Activated naive CD8-positive, alpha-beta T cell treated with anti-CD3 and anti-CD28 coated beads, Interleukin-2, amount 50 U/mL, for 16 hours (primary cell): Measurements from ENCODE around the gene PLCH1.

Source experiments
- DNase-seq: peaks from one replicate; pipeline ENCODE4 v3.0.0-alpha.2; 2020; ENCODE audit warnings: low read depth, low spot score

The PLCH1 gene

DNA sequence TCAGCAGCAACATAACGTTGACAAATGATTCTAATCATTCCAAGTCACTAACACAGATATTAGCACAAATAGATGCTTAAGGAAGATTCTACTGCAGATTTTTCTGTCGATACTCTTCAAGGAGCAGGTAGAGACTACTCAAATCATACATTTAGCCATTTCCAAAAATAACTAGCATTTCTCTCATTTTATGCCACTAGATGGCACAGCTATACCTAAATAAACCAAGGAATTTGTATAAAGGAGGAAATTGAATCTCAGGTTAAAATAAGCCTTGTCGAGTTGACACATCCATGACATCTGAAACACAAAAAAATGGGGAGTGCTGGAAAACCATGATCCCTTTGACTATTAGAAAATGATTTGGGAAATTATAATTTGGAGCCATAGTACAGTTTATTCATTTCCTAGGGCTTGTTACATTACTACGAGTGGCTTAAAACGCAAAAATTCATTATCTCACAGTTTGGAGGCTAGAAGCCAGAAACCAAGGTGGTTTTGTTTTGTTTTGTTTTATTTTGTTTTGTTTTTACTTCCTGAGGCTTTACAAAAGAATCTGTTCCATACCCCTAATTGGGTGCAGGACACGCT, 391.9 kb downstream of the PLCH1 start:
- no peak for DNase-seq

DNA sequence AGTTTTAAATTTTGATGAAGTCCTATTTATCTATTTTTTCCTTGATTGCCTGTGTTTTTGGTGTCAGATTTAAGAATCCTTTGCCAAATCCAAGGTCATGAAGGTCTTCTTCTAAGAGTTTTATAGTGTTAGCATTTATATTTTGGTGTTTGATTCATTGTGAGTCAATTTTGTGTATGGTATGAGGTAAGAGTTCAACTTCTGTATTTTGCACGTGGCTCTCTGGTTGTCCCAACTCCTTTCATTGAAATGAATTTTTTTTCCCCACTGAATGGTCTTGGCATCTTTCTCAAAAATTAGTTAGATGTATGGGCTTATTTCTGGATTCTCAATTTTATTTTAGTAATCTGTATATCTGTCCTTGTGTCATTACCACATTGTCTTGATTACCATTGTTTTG, 394.3 kb downstream of the PLCH1 start:
- no peak for DNase-seq

DNA sequence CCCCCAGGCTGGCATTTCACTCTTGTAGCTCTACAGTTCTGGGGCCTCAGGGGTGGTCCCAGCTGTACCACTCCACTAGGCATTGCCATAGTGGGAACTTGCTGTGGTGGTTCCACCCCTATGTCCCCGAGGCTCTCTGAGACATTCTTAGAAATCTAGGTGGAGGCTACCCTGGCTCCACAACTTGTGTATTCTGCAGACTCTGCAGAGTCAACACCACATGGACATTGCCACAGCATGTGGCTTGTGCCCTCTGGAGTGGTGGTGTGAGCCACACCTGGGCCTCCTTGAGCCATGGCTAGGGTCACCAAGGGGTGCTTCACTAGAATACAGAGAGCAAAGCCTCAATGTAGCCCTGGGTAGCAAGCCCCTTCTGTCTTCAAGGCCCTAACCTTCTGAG, 397.0 kb downstream of the PLCH1 start:
- DNase-seq, result no peak

DNA sequence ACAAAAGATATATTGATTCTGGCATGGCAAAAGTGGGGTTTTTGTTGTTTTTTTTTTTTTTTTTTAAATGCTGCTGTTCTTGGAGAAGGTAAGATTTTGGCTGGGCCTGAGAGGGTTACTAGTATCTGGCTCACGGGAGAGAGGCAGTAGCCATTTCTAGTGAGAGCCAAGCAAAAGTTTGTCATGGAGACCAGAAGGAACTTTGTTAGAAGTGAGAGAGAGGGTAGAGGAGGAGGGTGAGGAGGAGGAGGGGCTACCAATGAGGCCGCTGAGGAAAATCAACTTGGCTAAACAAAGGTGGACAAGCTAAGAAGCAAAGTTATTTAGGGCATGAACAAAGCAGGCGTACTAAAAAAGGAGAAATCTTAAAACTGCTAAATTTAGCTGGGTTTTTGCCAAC, 402.5 kb downstream of the PLCH1 start:
- DNase-seq, result no peak

DNA sequence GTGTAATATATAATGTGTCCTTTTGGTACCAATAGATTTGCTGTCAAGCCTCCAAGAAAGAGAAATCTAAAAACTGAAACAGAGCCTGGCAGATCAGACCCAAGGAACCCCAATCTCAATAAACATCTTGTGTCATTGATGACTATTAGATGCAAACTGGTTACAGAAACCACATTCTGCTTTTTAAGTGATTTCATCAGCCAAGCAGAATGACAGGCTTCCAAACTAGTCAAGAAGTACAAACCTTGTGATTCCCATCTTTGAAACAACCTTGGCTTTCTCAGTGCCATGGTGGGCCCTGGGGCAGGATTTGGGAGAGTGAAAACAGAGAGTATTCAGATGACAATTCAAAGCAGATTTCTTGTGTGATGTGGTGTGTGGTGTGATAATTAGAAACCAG, 405.8 kb downstream of the PLCH1 start:
- no peak for DNase-seq

DNA sequence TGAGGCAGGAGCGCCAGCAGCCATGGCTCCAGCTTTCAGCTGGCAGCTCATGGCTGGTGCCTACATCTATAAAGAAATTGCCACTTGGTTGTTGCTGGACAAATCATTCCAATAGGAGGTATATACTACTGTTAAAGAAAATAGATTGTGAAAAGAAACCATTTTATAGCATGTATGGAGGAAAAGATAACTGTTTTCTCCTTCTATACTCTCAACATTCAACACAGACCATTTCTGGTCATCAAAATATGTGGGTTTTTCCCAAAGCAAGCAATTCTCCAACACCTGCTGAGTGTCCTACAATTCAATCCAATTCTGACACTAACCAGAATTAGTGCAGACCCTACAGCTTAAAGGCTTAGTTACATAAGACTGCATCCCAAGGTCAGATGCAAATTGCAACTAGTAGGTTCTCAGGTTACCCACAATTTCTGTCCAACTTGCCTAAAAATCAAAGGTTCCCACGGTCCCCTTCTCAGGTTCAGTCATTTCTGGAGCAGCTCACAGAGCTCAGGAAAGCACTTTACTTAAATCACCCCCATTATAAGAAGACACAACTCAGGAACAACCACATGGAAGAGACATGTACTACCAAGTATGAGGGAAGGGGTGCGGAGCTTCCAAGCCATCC, 409.0 kb downstream of the PLCH1 start:
- DNase-seq, result no peak

DNA sequence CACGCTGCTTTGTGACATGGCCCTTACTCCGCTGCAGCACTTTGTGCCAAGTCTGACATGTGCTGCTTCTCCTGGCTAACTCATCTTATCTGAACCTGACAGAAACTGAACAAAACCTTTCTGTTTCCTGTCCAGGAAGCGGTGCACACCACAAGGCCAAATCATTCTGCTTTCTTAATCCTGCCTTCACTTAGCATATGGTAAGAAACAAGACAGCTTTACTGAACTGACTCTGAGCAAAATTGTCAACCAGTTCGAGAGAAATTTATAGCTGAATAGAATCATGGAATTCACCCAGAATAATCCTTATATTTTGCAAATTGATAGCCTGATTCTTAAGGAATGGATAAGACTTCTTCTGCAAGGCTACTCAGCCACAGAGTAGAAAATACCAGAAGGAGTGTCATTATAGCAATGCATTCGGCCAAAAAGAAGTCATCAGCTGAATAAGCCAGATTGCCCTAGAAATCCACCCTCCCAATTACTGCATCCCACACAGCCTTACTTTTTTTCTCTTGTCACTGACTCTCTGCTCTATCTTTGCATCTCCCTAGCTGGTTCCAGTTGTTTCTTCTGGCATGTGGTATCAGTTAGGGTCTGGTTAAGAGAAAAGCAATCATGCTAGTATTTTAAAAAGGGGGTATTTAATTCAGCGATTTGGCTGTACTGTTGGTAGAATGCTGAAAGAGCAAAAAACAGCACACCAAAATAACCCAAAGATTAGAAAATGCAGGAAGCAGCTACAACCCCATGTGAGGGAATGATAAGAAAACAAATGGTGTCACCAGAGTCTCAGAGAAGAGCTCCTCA, 409.8 kb downstream of the PLCH1 start:
- no peak for DNase-seq

DNA sequence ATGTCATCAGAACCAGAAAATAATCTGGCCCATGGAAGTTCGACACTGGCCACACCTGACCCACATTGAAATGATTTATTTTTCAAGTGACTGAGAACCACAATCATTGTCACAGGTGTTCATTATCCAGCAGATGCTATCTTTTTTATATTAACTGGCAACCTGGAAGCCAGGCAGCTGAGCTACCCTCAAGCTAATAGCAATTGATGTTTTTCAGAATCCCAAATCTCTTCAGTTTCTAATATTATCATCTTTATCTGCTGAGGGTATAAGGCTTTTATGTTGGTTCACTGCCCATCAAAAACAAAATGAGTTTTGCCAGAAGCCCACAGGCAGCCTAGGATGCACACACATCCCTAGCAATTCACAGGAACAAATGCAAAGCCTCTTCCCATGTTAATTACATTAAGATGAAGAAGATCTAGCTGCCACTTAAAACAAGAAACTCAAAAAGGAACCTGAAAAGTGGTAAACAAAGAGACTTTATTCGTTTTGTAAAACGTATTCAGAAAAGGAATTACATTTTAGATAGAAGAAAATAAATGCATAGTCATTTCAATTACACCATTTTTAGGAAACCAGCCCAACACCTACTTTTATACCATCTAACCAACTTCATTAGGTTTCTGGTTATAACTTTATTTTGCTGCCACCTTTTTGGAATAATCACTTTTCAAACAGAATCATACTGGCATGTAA, 410.5 kb downstream of the PLCH1 start:
- no peak for DNase-seq

DNA sequence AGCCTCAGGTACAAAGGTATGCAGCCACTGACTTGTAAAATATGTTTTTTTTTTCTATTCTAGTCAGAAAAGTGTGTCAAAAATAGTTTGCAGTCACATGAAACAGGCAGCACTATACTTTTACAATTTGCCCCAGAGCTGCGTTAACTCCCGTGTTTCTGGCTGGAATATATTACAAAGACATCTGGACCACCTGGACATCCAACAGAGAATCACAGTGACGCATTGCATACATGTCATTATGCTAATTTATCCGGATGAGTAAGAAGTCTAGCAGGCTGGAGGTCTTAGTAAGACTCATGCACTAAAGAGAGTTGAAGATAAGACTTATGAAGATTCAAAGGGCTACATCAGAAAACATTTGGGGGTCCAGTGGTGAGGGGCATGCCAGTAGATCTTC, 412.2 kb downstream of the PLCH1 start:
- DNase-seq, result no peak

DNA sequence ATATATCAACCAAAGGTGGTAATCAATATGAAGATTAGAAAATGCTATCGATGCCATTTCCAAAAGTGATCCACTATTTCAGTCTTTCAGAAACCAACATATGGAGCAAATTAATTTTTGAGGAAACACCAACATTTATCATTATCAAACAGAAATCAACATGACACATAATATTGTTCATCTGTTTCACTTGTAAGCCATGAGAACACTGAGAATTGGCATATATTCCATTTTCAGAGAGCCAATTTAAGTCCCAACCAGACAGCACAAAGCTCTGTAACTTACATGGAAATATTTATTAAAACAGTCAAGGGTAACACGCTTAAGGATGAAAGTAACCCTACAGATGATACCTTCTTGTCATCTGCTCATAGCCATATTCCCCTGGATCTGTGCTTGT, 413.8 kb downstream of the PLCH1 start:
- DNase-seq, result no peak

DNA sequence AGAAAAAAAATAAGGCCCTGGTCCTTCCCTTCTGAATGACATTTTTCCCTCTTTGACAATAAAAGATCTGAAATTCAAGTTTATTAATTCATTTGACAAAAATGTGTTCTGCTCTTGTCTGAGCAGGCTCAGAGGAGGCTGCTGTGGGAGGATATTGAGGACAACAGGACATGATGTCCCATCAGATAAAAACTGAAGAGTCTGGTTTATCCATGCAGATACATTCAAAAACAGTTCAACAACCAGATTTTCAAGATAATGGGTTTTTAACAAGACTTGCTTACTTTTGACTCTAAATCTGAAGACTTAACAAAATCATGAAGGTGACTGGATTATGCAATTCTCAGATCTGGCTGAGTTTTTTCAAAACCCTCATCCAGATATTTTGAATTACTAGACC, 414.5 kb downstream of the PLCH1 start:
- DNase-seq, result no peak

DNA sequence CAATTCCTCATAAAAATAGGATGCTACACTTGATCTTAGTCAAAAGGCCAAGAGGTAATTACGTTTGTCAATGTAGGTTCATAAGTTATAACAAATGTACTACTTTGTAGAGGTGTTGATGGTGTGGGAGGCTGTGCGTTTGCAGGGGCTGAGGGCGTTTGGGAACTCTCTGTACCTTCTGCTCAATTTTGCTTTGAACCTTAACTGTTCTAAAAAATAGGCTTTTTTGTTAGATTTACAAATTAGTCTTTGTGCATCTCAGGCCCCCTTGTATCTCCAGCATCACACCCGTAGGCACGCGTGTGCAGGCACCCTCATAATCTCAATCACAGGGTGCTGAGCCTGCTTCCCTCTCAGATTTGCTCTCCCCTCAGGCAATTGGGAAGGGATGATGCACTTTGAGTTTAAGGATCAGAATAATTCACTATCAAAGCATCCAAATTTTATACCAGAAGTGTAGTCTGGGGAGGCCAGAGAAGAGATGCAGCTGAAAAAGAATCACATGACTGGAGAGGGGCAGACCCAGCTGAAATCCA, 415.3 kb downstream of the PLCH1 start:
- DNase-seq, result no peak

DNA sequence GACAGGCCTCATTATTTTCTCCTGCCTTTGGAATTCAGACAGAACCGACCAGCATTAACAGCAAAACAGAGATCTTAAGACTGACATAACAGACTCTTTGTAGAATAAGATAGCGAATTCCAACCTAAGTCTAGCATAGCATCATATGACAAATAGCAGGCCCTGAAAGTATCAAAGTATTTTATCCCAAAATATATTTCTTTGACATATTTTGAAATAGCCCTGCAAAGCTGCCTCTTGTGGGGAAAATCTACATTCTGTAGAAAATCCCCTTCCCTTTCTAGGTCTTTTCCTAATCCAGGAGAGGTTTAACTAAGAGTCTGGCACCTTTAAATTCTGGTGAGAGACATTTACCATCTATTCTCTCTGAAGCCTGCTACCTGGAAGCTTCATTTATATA, 417.0 kb downstream of the PLCH1 start:
- DNase-seq, result no peak

DNA sequence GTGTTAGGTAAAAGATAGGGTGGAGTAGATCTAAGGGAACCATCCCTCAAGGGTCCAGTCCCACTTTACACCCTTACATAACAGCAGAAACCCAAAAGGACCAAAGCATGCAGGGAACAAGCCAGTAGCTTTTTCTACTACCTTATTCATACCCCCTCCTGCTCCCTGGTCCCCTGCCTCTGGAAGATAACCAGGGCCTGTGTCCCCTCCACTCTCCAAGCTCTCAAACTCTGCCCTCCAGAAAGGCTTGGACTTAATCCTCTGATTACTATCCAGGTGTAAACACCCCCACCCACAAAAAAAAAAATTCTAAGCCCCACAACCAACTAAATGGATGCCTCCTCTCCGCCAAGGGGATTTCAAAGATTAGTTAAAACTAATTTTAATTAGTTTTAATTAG, 417.4 kb downstream of the PLCH1 start:
- no peak for DNase-seq

DNA sequence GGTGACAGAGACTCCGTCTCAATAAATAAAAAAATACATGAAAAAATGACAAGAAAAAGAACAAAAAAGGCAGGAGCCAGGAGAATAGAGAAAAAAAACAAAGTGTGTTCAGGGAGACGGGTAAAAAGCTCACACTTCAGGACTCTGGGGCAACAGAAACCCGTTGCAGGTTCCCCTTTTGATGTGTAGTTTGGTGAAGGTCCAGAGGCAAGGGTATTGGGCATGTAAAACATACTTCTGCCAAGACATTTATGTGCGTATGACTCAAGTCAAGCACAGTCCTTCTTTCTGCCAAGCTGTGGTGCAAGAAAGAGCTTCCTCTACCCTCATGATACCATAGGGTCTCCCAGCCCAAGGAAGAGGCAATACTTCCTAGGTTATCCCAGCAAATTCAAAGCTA, 418.0 kb downstream of the PLCH1 start:
- no peak for DNase-seq

DNA sequence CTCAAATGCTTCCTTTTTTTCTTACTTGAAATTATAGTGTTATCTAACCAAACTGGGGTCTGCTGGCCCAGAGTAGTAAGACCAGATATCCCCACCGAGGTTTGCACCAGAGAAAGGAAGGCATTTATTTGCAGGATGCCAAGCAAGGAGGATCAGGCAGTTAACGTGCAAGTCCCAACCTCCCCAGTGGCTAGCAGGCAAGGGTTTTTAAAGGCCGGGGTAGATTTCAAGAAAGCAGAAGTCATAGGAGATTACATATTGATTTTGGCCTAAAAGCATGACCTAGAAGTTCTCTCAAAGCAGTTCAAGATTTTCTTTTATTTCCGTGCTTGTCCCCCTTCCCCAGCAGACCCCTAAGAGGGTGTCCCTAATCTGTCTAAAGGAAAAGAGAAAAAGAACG, 418.6 kb downstream of the PLCH1 start:
- no peak for DNase-seq
